ENCODE data around the gene TMEM215. TPM values are rescaled to one million over a fixed set of nuclear protein-coding genes. Genes with fewer than 3 reads are reported as not detected.
A peak's percentile ranks its signal among the peaks of the same experiment; 100 is the strongest.

TMEM215 gene
- total RNA-seq: not detected

GRCh38 chr9:32783168-32783891 is at the start of gene TMEM215:
TSS of gene TMEM215 (plus strand) at chr9:32783540. CDS start at chr9:32784184, 644 bp downstream.
- ATAC-seq (ENCODE audit: low FRiP score in 2 of 2) (peak in 1 of 2 donors; percentile 35), DNase-seq (peak in 1 of 2 donors; percentile 82)
- Histone ChIP-seq H3K27ac (no peak within 1 kb of the TSS), H3K9me3 (no peaks in the 10 kb centered on the region), H3K4me1 (peaks cover 0 to 11% (median 4%) of the 10 kb centered on the region in 4 donors), H3K4me3 (peak within 1 kb of the TSS in 3 of 4 donors; percentile 6 to 25 (median 11)), H3K36me3 (no peaks in the 10 kb centered on the region), H3K27me3 (peaks cover 0 to 14% (median 6%) of the 10 kb centered on the region in 4 donors)
- WGBS, 2 donors: 2 to 4% methylated on average over 17 to 21 of the region's 59 CpGs
- TF ChIP-seq CTCF (IDR thresholded peaks at IDR 0.05) (no peak), POLR2A (IDR thresholded peaks at IDR 0.05) (no peak), POLR2AphosphoS5 (IDR thresholded peaks at IDR 0.05) (no peak), EP300 (IDR thresholded peaks at IDR 0.05) (no peak)

- no peaks in the 10 kb centered on the region for H3K4me1 ChIP-seq
- H3K27me3 ChIP-seq: no peaks in the 10 kb centered on the region
- no peaks in the 10 kb centered on the region for H3K9me3 ChIP-seq
- no peaks in the 10 kb centered on the region for H3K36me3 ChIP-seq
- TF ChIP-seq POLR2A (IDR thresholded peaks at IDR 0.05) (no peak), POLR2AphosphoS5 (IDR thresholded peaks at IDR 0.05) (no peak), CTCF (IDR thresholded peaks at IDR 0.05) (no peak), EP300 (IDR thresholded peaks at IDR 0.05) (no peak)
- DNase-seq (no peak), ATAC-seq (ENCODE audit: low FRiP score in 2 of 2) (no peak)
- H3K4me3 ChIP-seq: no peak overlapping the region
- WGBS, 2 donors: 64 to 68% methylated on average over 3 of the region's 3 CpGs
- no peak overlapping the region for H3K27ac ChIP-seq
Observed at GRCh38 chr9:32735476-32735875, 47.9 kb upstream of the TMEM215 start.

- H3K4me3 ChIP-seq: no peak overlapping the region
- no peaks in the 10 kb centered on the region for H3K27me3 ChIP-seq
- H3K9me3 ChIP-seq: no peaks in the 10 kb centered on the region
- TF ChIP-seq POLR2AphosphoS5 (IDR thresholded peaks at IDR 0.05) (no peak), POLR2A (IDR thresholded peaks at IDR 0.05) (no peak), EP300 (IDR thresholded peaks at IDR 0.05) (no peak), CTCF (IDR thresholded peaks at IDR 0.05) (no peak)
- no peak overlapping the region for H3K27ac ChIP-seq
- 63 to 88% methylated on average over 1 of the region's 1 CpG for WGBS, 2 donors
- no peaks in the 10 kb centered on the region for H3K4me1 ChIP-seq
- H3K36me3 ChIP-seq: no peaks in the 10 kb centered on the region
- DNase-seq (no peak), ATAC-seq (ENCODE audit: low FRiP score in 2 of 2) (no peak)
Observed at GRCh38 chr9:32737378-32737777, 46.0 kb upstream of the TMEM215 start.

GRCh38 chr9:32738501-32739172 is 44.7 kb upstream of the TMEM215 start:
- Histone ChIP-seq H3K9me3 (no peaks in the 10 kb centered on the region), H3K4me1 (no peaks in the 10 kb centered on the region), H3K4me3 (no peak overlapping the region), H3K36me3 (no peaks in the 10 kb centered on the region), H3K27me3 (no peaks in the 10 kb centered on the region), H3K27ac (no peak overlapping the region)
- no peak for TF ChIP-seq EP300 (IDR thresholded peaks at IDR 0.05)
- TF ChIP-seq POLR2AphosphoS5 (IDR thresholded peaks at IDR 0.05): no peak
- no peak for TF ChIP-seq POLR2A (IDR thresholded peaks at IDR 0.05)
- TF ChIP-seq CTCF (IDR thresholded peaks at IDR 0.05): no peak
- 79 to 91% methylated on average over 4 of the region's 4 CpGs for WGBS, 2 donors
- DNase-seq (no peak), ATAC-seq (ENCODE audit: low FRiP score in 2 of 2) (no peak)
